Thyroid gland (tissue), 4 donors: Measurements from ENCODE around the gene ZNF385C. TPM values are rescaled to one million over a fixed set of nuclear protein-coding genes. Genes with fewer than 3 reads are reported as not detected.

ENCODE experiments used
- DNase-seq, 2 donors: peaks; one replicate each; pipeline ENCODE4 v3.0.0-alpha.2; 2019
- H3K27ac ChIP-seq, 3 donors: fragments of 200-600 bp; sonication (generic); 1 replicate in 2 of 3; 2 replicates in 1 of 3; pipeline ENCODE4 v1.5.1; 2016 to 2019; ENCODE audit warnings: mild to moderate bottlenecking in 1 of 3, moderate library complexity in 1 of 3
- H3K27me3 ChIP-seq: fragments of 200-600 bp; sonication (generic); one replicate; pipeline ENCODE4 v1.5.1; 2019
- H3K36me3 ChIP-seq, 2 donors: fragments of 200-600 bp; sonication (generic); one replicate each; pipeline ENCODE4 v1.5.1; 2016 to 2019
- H3K4me1 ChIP-seq, 2 donors: fragments of 200-600 bp; sonication (generic); one replicate each; pipeline ENCODE4 v1.5.1; 2017 to 2019
- H3K4me3 ChIP-seq, 3 donors: fragments of 200-600 bp; sonication (generic); replicated peaks in 1 of 3; 1 replicate in 2 of 3; 2 replicates in 1 of 3; pipeline ENCODE4 v1.5.1; 2016; ENCODE audit warnings: mild to moderate bottlenecking in 1 of 3
- H3K9me3 ChIP-seq: fragments of 200-600 bp; sonication (generic); one replicate; pipeline ENCODE4 v1.5.1; 2017
- POLR2A ChIP-seq, 2 donors: fragments of 450-650 bp; IDR thresholded peaks; one replicate each; pipeline ENCODE4 v1.6.1; 2017; ENCODE audit warnings: antibody characterized with exemption in 2 of 2, mild to moderate bottlenecking in 2 of 2, moderate library complexity in 1 of 2
- WGBS, 2 donors: methylation state at CpG; one replicate each; pipeline ENCODE4 v1.1.5; 2017; 5-methylcytosine and 5-hydroxymethylcytosine counted together
- intact Hi-C: fragments of 100-400 bp; cut with DNase I; formaldehyde crosslinking; loops from one replicate; pipeline ENCODE4 v1.15.1; 2023
- total RNA-seq, 4 donors: library from RNA; depleted of rRNA; stranded (reverse); fragments of >200 nt; gene quantifications; one replicate each; pipeline ENCODE4 v1.2.3, GENCODE V29; 2016
- TF ChIP-seq, protein P1 (sequence below), 6 experiments: fragments of 200-600 bp in 3 of 6; fragments of 450-650 bp in 3 of 6; sonication (generic) in 3 of 6; IDR thresholded peaks; one replicate each; pipeline ENCODE4 v1.5.1; 2016 to 2019; ENCODE audit warnings: antibody characterized with exemption in 6 of 6, mild to moderate bottlenecking in 2 of 6, inconsistent platforms in 1 of 6, moderate library complexity in 1 of 6

ZNF385C gene
- total RNA-seq, 4 donors from 2014 or later = 0.22 to 0.54 TPM; not detected in 2

- Histone ChIP-seq H3K27ac (no peak overlapping the region), H3K36me3 (peaks cover 69 to 76% of the 10 kb centered on the region in 2 donors), H3K27me3 (no peaks in the 10 kb centered on the region), H3K9me3 (no peaks in the 10 kb centered on the region), H3K4me3 (no peak overlapping the region), H3K4me1 (no peaks in the 10 kb centered on the region)
- WGBS, 2 donors = 95 to 97% methylated on average over 8 of the region's 8 CpGs
- intact Hi-C loops = no loop called here
- no peak for TF ChIP-seq POLR2A (IDR thresholded peaks at IDR 0.05)
- TF ChIP-seq, protein P1, sequence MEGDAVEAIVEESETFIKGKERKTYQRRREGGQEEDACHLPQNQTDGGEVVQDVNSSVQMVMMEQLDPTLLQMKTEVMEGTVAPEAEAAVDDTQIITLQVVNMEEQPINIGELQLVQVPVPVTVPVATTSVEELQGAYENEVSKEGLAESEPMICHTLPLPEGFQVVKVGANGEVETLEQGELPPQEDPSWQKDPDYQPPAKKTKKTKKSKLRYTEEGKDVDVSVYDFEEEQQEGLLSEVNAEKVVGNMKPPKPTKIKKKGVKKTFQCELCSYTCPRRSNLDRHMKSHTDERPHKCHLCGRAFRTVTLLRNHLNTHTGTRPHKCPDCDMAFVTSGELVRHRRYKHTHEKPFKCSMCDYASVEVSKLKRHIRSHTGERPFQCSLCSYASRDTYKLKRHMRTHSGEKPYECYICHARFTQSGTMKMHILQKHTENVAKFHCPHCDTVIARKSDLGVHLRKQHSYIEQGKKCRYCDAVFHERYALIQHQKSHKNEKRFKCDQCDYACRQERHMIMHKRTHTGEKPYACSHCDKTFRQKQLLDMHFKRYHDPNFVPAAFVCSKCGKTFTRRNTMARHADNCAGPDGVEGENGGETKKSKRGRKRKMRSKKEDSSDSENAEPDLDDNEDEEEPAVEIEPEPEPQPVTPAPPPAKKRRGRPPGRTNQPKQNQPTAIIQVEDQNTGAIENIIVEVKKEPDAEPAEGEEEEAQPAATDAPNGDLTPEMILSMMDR (IDR thresholded peaks at IDR 0.05) = no peak
- DNase-seq = no peak
Measured at GRCh38 chr17:41985919-41986318, 112.4 kb downstream of the ZNF385C start.

- H3K4me3 ChIP-seq = no peak overlapping the region
- no peak overlapping the region for H3K27ac ChIP-seq
- no peaks in the 10 kb centered on the region for H3K27me3 ChIP-seq
- H3K9me3 ChIP-seq = no peaks in the 10 kb centered on the region
- H3K36me3 ChIP-seq = peaks cover 71 to 84% of the 10 kb centered on the region in 2 donors
- DNase-seq = no peak
- TF ChIP-seq POLR2A (IDR thresholded peaks at IDR 0.05) = no peak
- WGBS, 2 donors = 98% methylated on average over 8 of the region's 8 CpGs
- H3K4me1 ChIP-seq = no peaks in the 10 kb centered on the region
- intact Hi-C loops = no loop called here
Measured at GRCh38 chr17:41984454-41984853, 113.8 kb downstream of the ZNF385C start.

DNA sequence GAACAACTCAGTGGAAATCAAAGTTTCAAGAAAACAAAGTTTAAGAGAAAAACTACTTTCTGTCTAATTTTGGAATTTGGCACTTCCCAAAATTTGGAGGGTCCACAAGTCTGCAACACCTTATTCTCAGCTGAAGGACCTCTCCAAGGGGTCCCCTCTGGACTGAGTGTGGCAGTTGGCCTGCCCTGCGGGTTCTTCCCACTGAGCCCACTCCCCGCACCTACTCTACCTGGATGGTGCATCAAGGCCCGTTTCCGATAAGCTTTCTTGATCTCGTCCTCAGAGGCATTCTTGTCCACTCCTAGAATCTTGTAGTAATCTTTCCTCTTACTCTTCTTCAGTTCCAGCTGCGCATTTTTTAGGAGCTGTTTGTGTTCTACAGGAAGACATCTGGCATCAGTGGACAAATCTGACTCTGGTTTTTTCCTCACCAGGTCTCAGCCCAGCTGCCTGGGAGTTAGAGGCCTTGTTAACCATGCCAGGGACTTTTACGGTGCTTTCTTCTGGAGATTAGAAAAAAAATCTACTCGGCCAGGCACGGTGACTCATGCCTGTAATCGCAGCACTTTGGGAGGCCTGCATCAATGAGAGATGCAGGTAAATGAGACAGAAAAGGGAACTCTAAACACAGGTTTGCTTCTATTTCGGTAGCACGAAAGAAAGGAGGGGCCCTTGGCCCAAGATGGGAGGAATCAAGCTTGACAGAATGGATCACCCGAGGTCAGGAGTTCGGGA, 116.1 kb downstream of the ZNF385C start:
- intact Hi-C loops = no loop called here
- no peak overlapping the region for H3K4me3 ChIP-seq
- no peaks in the 10 kb centered on the region for H3K27me3 ChIP-seq
- WGBS, 2 donors = 78 to 86% methylated on average over 14 of the region's 14 CpGs
- no peak for DNase-seq
- H3K9me3 ChIP-seq = no peaks in the 10 kb centered on the region
- H3K36me3 ChIP-seq = peaks cover 62 to 74% of the 10 kb centered on the region in 2 donors
- peaks cover 0 to 4% of the 10 kb centered on the region in 2 donors for H3K4me1 ChIP-seq
- H3K27ac ChIP-seq = no peak overlapping the region
- TF ChIP-seq POLR2A (IDR thresholded peaks at IDR 0.05) = no peak
- TF ChIP-seq, protein P1 (IDR thresholded peaks at IDR 0.05) = no peak

GRCh38 chr17:41977991-41978390, 120.3 kb downstream of the ZNF385C start:
- Histone ChIP-seq H3K4me1 (peaks cover 0 to 14% of the 10 kb centered on the region in 2 donors), H3K27me3 (no peaks in the 10 kb centered on the region), H3K36me3 (peaks cover 75 to 83% of the 10 kb centered on the region in 2 donors), H3K4me3 (no peak overlapping the region), H3K27ac (no peak overlapping the region), H3K9me3 (no peaks in the 10 kb centered on the region)
- intact Hi-C loops = no loop called here
- TF ChIP-seq POLR2A (IDR thresholded peaks at IDR 0.05) = no peak
- TF ChIP-seq, protein P1 (IDR thresholded peaks at IDR 0.05) = no peak
- peak; percentile 65 to 78 for DNase-seq
- 63 to 65% methylated on average over 4 of the region's 4 CpGs for WGBS, 2 donors

GRCh38 chr17:41976142-41976768, 122.0 kb downstream of the ZNF385C start:
- WGBS, 2 donors = 74 to 75% methylated on average over 9 to 11 of the region's 11 CpGs
- peak; percentile 37 to 44 for DNase-seq
- Histone ChIP-seq H3K4me1 (peaks cover 0 to 14% of the 10 kb centered on the region in 2 donors), H3K27ac (peak overlapping the region in 1 of 3 donors; percentile 10), H3K9me3 (no peaks in the 10 kb centered on the region), H3K4me3 (no peak overlapping the region), H3K36me3 (peaks cover 67 to 73% of the 10 kb centered on the region in 2 donors), H3K27me3 (no peaks in the 10 kb centered on the region)
- TF ChIP-seq, protein P1 (IDR thresholded peaks at IDR 0.05) = no peak
- TF ChIP-seq POLR2A (IDR thresholded peaks at IDR 0.05) = no peak
- intact Hi-C loops = no loop called here

Other genes starting within 250 kb of the ZNF385C start
- 10 to 100 TPM; 46.0 to 60.7 (median 46.9) TPM for gene KLHL11, start 233.1 kb downstream of the ZNF385C start, total RNA-seq
- gene ACLY, start 179.5 kb downstream of the ZNF385C start, total RNA-seq = 10 to 100 TPM; 62.6 to 85.2 (median 78.8) TPM
- 1 to 10 TPM; 3.0 to 8.2 (median 3.8) TPM for gene ODAD4, start 167.9 kb downstream of the ZNF385C start, total RNA-seq
- 10 to 100 TPM; 41.8 to 65.2 (median 53.8) TPM for gene CNP, start 131.7 kb downstream of the ZNF385C start, total RNA-seq
- gene DNAJC7, start 81.0 kb downstream of the ZNF385C start, total RNA-seq = 10 to 100 TPM; 62.6 to 84.0 (median 65.6) TPM
- 10 to 100 TPM; 23.6 to 34.6 (median 26.6) TPM for gene NKIRAS2, start 78.4 kb downstream of the ZNF385C start, total RNA-seq
- gene C17orf113, start 47.9 kb downstream of the ZNF385C start, total RNA-seq = 1 to 10 TPM; 1.2 to 3.7 (median 2.1) TPM
- 10 to 100 TPM in 2 of 4 donors, 1 to 10 TPM in 2; 6.4 to 12.9 (median 9.7) TPM for gene DHX58, start 14.2 kb upstream of the ZNF385C start, total RNA-seq
- gene KAT2A, start 22.9 kb upstream of the ZNF385C start, total RNA-seq = 10 to 100 TPM; 14.2 to 37.9 (median 23.3) TPM
- gene HSPB9, start 24.3 kb upstream of the ZNF385C start, total RNA-seq = under 1 TPM in 1 of 4 donors, not detected in 3; 0.33 TPM
- gene RAB5C, start 56.5 kb upstream of the ZNF385C start, total RNA-seq = 100 to 1,000 TPM; 116 to 208 (median 147) TPM
- not detected for gene KCNH4, start 82.7 kb upstream of the ZNF385C start, total RNA-seq
- not detected for gene HCRT, start 87.0 kb upstream of the ZNF385C start, total RNA-seq
- 100 to 1,000 TPM in 2 of 4 donors, 10 to 100 TPM in 2; 48.4 to 254 (median 95.9) TPM for gene GHDC, start 96.0 kb upstream of the ZNF385C start, total RNA-seq
- gene STAT5B, start 177.9 kb upstream of the ZNF385C start, total RNA-seq = 10 to 100 TPM; 57.6 to 72.6 (median 63.3) TPM
- gene STAT5A, start 190.0 kb upstream of the ZNF385C start, total RNA-seq = 10 to 100 TPM; 31.9 to 46.1 (median 34.0) TPM